ENCODE measurements around the gene HACD4. TPM values are rescaled to one million over a fixed set of nuclear protein-coding genes. Genes with fewer than 3 reads are reported as not detected.
A peak's percentile ranks its signal among the peaks of the same experiment; 100 is the strongest.

Gene HACD4
- total RNA-seq, 2 donors from 2014 or later: 2.4 to 3.1 TPM

GRCh38 chr9:21070906-21071305 is 39.5 kb upstream of the HACD4 start:
- Histone ChIP-seq H3K27me3 (replicated peaks; ENCODE audit: insufficient read depth) (no peaks in the 10 kb centered on the region), H3K27ac (no peak overlapping the region), H3K36me3 (no peaks in the 10 kb centered on the region), H3K4me1 (replicated peaks) (no peaks in the 10 kb centered on the region), H3K4me3 (no peak overlapping the region), H3K9me3 (no peaks in the 10 kb centered on the region)
- DNase-seq (ENCODE audit: low spot score): no peak
- no peak for TF ChIP-seq CTCF (IDR thresholded peaks at IDR 0.05)
- TF ChIP-seq POLR2AphosphoS5 (IDR thresholded peaks at IDR 0.05): no peak
- TF ChIP-seq POLR2A (IDR thresholded peaks at IDR 0.05): no peak
- intact Hi-C loops (cut with DNase I): loop anchor here (5.0 kb wide), 1 partner anchor 39 kb away; the partner anchor contains the start of gene HACD4

GRCh38 chr9:21070171-21070571 is 38.7 kb upstream of the HACD4 start:
- WGBS: 6% methylated on average over 4 of the region's 4 CpGs
- no peaks in the 10 kb centered on the region for H3K27me3 ChIP-seq (replicated peaks; ENCODE audit: insufficient read depth)
- TF ChIP-seq POLR2A (IDR thresholded peaks at IDR 0.05): no peak
- TF ChIP-seq POLR2AphosphoS5 (IDR thresholded peaks at IDR 0.05): peak; percentile 44
- peak in 1 of 4 experiments; percentile 20 for TF ChIP-seq CTCF (IDR thresholded peaks at IDR 0.05)
- intact Hi-C loops (cut with DNase I): loop anchor here (5.0 kb wide), 1 partner anchor 38 kb away; the partner anchor contains the start of gene HACD4
- no peaks in the 10 kb centered on the region for H3K4me1 ChIP-seq (replicated peaks)
- H3K27ac ChIP-seq: no peak overlapping the region
- DNase-seq (ENCODE audit: low spot score): peak; percentile 33
- no peak overlapping the region for H3K4me3 ChIP-seq
- no peaks in the 10 kb centered on the region for H3K9me3 ChIP-seq
- H3K36me3 ChIP-seq: no peaks in the 10 kb centered on the region

GRCh38 chr9:21060919-21061561 is 29.6 kb upstream of the HACD4 start:
- TF ChIP-seq POLR2AphosphoS5 (IDR thresholded peaks at IDR 0.05): no peak
- TF ChIP-seq POLR2A (IDR thresholded peaks at IDR 0.05): no peak
- TF ChIP-seq CTCF (IDR thresholded peaks at IDR 0.05): no peak
- intact Hi-C loops (cut with DNase I): no loop called here
- H3K9me3 ChIP-seq: no peaks in the 10 kb centered on the region
- H3K4me1 ChIP-seq (replicated peaks): no peaks in the 10 kb centered on the region
- H3K27me3 ChIP-seq (replicated peaks; ENCODE audit: insufficient read depth): no peaks in the 10 kb centered on the region
- no peak for DNase-seq (ENCODE audit: low spot score)
- 36% methylated on average over 2 of the region's 2 CpGs for WGBS
- H3K27ac ChIP-seq: no peak overlapping the region
- no peaks in the 10 kb centered on the region for H3K36me3 ChIP-seq
- no peak overlapping the region for H3K4me3 ChIP-seq

GRCh38 chr9:21056931-21057330 is 25.5 kb upstream of the HACD4 start:
- Histone ChIP-seq H3K27ac (no peak overlapping the region), H3K4me3 (no peak overlapping the region), H3K36me3 (no peaks in the 10 kb centered on the region), H3K27me3 (replicated peaks; ENCODE audit: insufficient read depth) (no peaks in the 10 kb centered on the region), H3K9me3 (no peaks in the 10 kb centered on the region), H3K4me1 (replicated peaks) (no peaks in the 10 kb centered on the region)
- WGBS: 36% methylated on average over 1 of the region's 1 CpG
- intact Hi-C loops (cut with DNase I): no loop called here
- no peak for DNase-seq (ENCODE audit: low spot score)
- TF ChIP-seq CTCF (IDR thresholded peaks at IDR 0.05): no peak
- TF ChIP-seq POLR2A (IDR thresholded peaks at IDR 0.05): no peak
- TF ChIP-seq POLR2AphosphoS5 (IDR thresholded peaks at IDR 0.05): no peak

- intact Hi-C loops (cut with DNase I): no loop called here
- DNase-seq (ENCODE audit: low spot score): no peak
- Histone ChIP-seq H3K4me1 (replicated peaks) (no peaks in the 10 kb centered on the region), H3K36me3 (no peaks in the 10 kb centered on the region), H3K9me3 (no peaks in the 10 kb centered on the region), H3K27me3 (replicated peaks; ENCODE audit: insufficient read depth) (no peaks in the 10 kb centered on the region), H3K4me3 (no peak overlapping the region), H3K27ac (no peak overlapping the region)
- TF ChIP-seq POLR2A (IDR thresholded peaks at IDR 0.05) (no peak), POLR2AphosphoS5 (IDR thresholded peaks at IDR 0.05) (no peak), CTCF (IDR thresholded peaks at IDR 0.05) (no peak)
- WGBS: 47% methylated on average over 2 of the region's 2 CpGs
These were observed 22.4 kb upstream of the HACD4 start for GRCh38 chr9:21053851-21054250.
